ENCODE measurements around the gene IARS2.
"Not testable (repeated sequence)": the region's sequence is repeated elsewhere in the genome, so short reads cannot be mapped to it uniquely, and the experiment has no call there.

Gene IARS2

DNA sequence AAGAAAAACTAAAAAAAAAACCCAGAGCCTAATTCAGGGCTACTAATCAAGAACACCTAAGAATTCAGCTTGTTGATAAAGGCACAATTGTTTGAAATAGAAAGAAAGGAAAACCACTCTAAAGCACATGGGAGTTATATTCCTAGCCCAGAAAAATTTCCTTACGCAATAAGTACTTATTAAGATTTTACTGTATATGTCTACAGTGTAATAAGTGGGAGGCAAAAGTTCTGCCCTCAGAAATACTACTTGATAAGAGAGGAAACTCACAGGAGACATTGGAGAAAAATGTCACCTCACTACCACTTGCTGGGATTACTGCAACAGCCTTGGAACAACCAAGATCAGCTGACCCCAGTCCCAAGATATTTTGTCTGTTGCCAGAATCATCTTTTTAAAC is 66.1 kb downstream of the IARS2 start:
- no peak for DNase-seq (ENCODE audit: low read depth)
- in situ Hi-C loops (cut with HindIII; ENCODE audit: low sequenced_read_pairs): no loop called here
- no peak overlapping the region for H3K4me3 ChIP-seq (ENCODE audit: low read depth, low read length)
- TF ChIP-seq, protein P1, sequence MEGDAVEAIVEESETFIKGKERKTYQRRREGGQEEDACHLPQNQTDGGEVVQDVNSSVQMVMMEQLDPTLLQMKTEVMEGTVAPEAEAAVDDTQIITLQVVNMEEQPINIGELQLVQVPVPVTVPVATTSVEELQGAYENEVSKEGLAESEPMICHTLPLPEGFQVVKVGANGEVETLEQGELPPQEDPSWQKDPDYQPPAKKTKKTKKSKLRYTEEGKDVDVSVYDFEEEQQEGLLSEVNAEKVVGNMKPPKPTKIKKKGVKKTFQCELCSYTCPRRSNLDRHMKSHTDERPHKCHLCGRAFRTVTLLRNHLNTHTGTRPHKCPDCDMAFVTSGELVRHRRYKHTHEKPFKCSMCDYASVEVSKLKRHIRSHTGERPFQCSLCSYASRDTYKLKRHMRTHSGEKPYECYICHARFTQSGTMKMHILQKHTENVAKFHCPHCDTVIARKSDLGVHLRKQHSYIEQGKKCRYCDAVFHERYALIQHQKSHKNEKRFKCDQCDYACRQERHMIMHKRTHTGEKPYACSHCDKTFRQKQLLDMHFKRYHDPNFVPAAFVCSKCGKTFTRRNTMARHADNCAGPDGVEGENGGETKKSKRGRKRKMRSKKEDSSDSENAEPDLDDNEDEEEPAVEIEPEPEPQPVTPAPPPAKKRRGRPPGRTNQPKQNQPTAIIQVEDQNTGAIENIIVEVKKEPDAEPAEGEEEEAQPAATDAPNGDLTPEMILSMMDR (IDR thresholded peaks at IDR 0.05; ENCODE audit: low read depth, low read length, missing control alignments): no peak

DNA sequence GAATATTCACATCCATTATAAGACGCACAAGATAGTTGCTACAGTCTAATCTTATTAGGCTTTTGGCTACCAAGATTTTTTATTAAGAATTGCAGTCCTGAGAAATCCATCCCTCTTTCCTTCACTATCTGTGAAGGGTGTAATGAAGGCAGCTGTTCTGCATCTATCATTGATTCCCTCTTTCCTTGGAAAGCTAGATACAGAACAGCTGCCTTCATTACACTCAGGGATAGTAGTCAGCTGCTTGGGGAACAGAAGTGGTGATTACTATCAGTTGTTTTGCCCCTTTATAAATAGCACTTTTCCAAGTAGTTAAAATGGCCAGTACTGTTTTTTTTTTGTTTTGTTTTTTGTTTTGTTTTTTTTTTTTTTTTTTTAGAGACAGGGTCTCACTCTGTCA is 70.2 kb downstream of the IARS2 start:
- in situ Hi-C loops (cut with HindIII; ENCODE audit: low sequenced_read_pairs): no loop called here
- no peak for DNase-seq (ENCODE audit: low read depth)
- TF ChIP-seq, protein P1 (IDR thresholded peaks at IDR 0.05; ENCODE audit: low read depth, low read length, missing control alignments): no peak
- H3K4me3 ChIP-seq (ENCODE audit: low read depth, low read length): no peak overlapping the region

DNA sequence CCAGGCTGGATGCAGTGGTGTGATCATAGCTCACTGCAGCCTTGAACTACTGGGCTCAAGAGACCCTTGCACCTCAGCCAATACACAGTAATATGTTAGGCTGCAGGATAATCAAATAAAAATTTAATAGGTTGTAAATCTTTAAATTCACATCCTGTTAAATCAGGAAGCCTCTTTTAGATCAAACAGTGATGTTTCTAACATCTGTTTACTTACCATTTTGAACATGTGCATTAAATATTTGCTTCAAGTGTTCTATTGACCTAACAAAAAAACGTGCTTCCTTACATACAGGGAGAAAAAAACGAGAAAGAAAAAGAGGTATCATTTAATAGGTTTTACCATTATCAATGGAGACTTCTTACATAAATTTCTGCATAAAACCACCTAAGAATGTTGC is 70.6 kb downstream of the IARS2 start:
- DNase-seq (ENCODE audit: low read depth): no peak

DNA sequence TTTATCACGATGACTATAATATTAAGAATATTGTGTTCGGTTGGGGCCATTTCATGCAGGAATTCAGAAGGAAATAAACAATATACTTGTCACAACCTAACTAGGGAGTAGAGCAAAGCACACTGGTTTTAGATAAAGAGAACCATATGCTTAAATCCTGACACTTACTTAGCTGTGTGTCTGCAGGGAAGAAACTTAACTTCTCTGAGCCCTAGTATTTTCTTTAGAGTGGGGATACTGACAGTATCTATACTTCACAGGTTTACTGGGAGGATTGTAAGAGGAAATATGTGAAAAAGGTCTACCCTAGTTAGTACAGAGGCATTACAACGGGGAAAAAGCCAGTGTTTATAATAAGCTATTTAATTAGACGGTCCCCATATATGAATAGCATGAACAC is 72.9 kb downstream of the IARS2 start:
- in situ Hi-C loops (cut with HindIII; ENCODE audit: low sequenced_read_pairs): no loop called here
- TF ChIP-seq, protein P1 (IDR thresholded peaks at IDR 0.05; ENCODE audit: low read depth, low read length, missing control alignments): no peak
- H3K4me3 ChIP-seq (ENCODE audit: low read depth, low read length): no peak overlapping the region
- no peak for DNase-seq (ENCODE audit: low read depth)

More for the DNA sequence above, 70.6 kb downstream of the IARS2 start:
- in situ Hi-C loops (cut with HindIII; ENCODE audit: low sequenced_read_pairs): no loop called here
- TF ChIP-seq, protein P1 (IDR thresholded peaks at IDR 0.05; ENCODE audit: low read depth, low read length, missing control alignments): no peak
- no peak overlapping the region for H3K4me3 ChIP-seq (ENCODE audit: low read depth, low read length)

DNA sequence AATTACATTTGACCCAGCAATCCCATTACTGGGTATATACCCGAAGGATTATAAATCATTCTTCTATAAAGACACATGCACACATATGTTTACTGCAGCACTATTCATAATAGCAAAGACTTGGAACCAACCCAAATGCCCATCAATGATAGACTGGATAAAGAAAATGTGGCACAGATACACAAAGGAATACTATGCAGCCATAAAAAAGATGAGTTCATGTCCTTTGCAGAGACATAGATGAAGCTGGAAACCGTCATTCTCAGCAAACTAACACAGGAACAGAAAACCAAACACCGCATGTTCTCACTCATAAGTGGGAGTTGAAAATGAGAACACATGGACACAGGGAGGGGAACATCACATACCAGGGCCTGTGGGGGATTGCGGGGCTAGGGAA is 76.0 kb downstream of the IARS2 start:
- in situ Hi-C loops (cut with HindIII; ENCODE audit: low sequenced_read_pairs): not testable (repeated sequence)

DNA sequence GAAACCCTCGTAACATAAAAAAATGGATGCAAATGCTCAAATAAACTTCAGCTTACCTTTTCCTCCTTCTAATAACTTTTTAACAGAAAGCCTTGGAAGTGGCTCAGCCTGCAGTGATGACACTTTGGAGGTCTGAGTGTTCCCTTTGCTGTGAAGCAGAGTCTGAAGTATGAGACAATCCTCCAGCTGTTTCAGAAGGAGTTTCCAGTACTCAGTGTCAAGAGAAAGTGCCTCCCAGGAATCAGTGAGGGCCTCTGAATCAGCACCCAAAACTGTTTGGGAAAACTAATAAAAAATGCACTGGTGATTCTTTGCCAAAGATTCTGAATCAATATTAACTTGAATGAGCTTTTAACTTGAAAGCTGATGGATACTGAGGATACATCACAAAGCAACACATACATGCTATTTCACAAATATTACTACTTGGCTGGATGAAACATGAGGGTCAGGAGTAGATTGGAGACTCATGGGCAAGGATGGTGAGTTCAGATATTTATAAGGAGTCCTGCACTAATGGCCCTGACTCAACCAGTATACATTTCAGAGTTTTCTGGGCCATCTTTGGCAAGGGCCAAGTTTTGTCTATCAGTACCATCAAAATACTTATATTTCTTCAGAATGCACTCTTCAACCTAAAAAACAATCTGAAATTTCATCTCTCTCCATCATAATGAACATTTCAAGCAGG is 77.0 kb downstream of the IARS2 start:
- DNase-seq (ENCODE audit: low read depth): no peak
- TF ChIP-seq, protein P1 (IDR thresholded peaks at IDR 0.05; ENCODE audit: low read depth, low read length, missing control alignments): no peak
- in situ Hi-C loops (cut with HindIII; ENCODE audit: low sequenced_read_pairs): no loop called here
- no peak overlapping the region for H3K4me3 ChIP-seq (ENCODE audit: low read depth, low read length)

More for the DNA sequence above, 76.0 kb downstream of the IARS2 start:
- not testable (repeated sequence) for DNase-seq (ENCODE audit: low read depth); H3K4me3 ChIP-seq (ENCODE audit: low read depth, low read length)

DNA sequence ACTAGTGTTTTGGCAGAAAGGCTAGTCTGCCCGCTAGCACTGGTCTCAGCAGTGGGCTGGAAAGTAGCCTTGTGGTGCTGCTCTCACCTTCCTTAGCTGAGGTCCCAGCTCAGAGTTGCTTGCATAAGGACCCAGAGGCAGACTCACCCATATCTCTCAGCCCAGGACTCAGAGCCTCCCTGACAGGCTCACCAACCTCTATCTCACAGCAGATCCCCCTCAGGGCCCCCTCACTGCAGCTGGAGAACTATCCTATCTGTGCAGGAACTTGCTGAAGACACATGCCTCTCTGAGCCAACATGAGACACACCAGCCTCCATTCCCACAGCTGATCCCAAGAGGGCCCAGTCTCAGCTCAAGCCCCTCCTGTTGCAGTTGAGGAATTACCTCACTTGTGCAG is 82.6 kb downstream of the IARS2 start:
- in situ Hi-C loops (cut with HindIII; ENCODE audit: low sequenced_read_pairs): no loop called here
- no peak overlapping the region for H3K4me3 ChIP-seq (ENCODE audit: low read depth, low read length)
- TF ChIP-seq, protein P1 (IDR thresholded peaks at IDR 0.05; ENCODE audit: low read depth, low read length, missing control alignments): no peak
- DNase-seq (ENCODE audit: low read depth): no peak
